GM12892 (cell line): ENCODE measurements around the gene URAD.

Experiments
- POLR2A ChIP-seq: IDR thresholded peaks from 2 replicates; pipeline ENCODE4 v1.6.1; 2011; ENCODE audit warnings: low read depth, low read length, control low read depth
- POLR2AphosphoS5 ChIP-seq: IDR thresholded peaks from 2 replicates; pipeline ENCODE4 v1.6.1; 2011; ENCODE audit warnings: low read depth, low read length, control low read depth
- TAF1 ChIP-seq: IDR thresholded peaks from 2 replicates; pipeline ENCODE4 v1.6.1; 2011; ENCODE audit warnings: low read depth, mild to moderate bottlenecking, control low read depth, low read length, borderline replicate concordance

DNA sequence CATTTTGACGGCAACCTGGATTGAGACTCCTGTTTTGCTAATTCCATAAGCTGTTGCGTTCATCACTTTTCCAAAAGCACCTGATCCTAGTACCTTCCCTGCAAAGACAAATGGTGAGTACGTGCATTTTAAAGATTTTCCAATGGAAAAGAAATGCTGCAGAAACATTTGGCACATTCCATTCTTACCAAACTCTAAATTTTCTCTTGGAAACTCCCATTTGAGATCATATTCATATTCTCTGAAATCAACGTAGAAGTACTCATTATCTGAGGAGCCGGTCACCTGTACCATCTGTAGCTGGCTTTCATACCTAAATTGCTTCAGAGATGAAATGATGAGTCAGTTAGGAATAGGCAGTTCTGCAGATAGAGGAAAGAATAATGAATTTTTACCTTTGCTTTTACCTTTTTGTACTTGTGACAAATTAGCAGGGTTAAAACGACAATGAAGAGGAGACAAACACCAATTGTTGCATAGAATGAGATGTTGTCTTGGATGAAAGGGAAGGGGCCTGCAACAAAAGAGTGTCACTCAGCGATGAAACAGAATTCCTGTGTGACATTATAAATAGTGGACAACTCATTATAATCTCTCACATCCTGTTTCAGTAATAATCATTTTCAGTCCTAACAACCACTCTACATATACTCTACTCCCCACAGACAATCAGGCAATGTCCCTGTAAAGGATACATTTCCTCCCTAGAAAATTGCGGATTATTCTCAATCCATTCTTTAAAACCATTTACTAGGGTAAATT, 45.6 kb upstream of the URAD start:
- no peak for TF ChIP-seq POLR2A
- no peak for TF ChIP-seq TAF1
- TF ChIP-seq POLR2AphosphoS5 = no peak
